Osteoblast (primary cell): Measurements from ENCODE around the gene TMEM108. TPM values are rescaled to one million over a fixed set of nuclear protein-coding genes. Genes with fewer than 3 reads are reported as not detected.
A peak's percentile ranks its signal among the peaks of the same experiment; 100 is the strongest.

Experiments used
- DNase-seq: peaks from one replicate; pipeline ENCODE4 v3.0.0; 2011; ENCODE audit warnings: low spot score, mixed read lengths; ENCODE audit not compliant: insufficient read length; ENCODE audit errors: missing footprints
- H2AFZ ChIP-seq: 2 replicates; pipeline ENCODE4 v1.6.0; 2011; ENCODE audit warnings: mild to moderate bottlenecking, low read length
- H3K27ac ChIP-seq: 2 replicates; pipeline ENCODE4 v1.5.1; 2011; ENCODE audit warnings: mild to moderate bottlenecking, low read depth, low read length, moderate library complexity
- H3K27me3 ChIP-seq: 2 replicates; pipeline ENCODE4 v1.6.0; 2012; ENCODE audit warnings: mild to moderate bottlenecking, control low read depth, inconsistent platforms, low read length, moderate library complexity; ENCODE audit not compliant: insufficient read depth
- H3K36me3 ChIP-seq: 2 replicates; pipeline ENCODE4 v1.5.1; 2011; ENCODE audit warnings: mild to moderate bottlenecking, low read length, control low read depth, moderate library complexity; ENCODE audit not compliant: insufficient read depth
- H3K4me1 ChIP-seq: 2 replicates; pipeline ENCODE4 v1.5.1; 2011; ENCODE audit warnings: mild to moderate bottlenecking, low read length, control low read depth, moderate library complexity; ENCODE audit not compliant: insufficient read depth
- H3K4me2 ChIP-seq: 2 replicates; pipeline ENCODE4 v1.6.0; 2011; ENCODE audit warnings: mild to moderate bottlenecking, low read length; ENCODE audit not compliant: insufficient read depth
- H3K4me3 ChIP-seq: fragments of 200-600 bp; sonication (generic); 3 replicates; pipeline ENCODE4 v1.5.1; 2012; ENCODE audit warnings: mild to moderate bottlenecking, low read length, inconsistent platforms; ENCODE audit not compliant: insufficient read depth
- H3K79me2 ChIP-seq: 2 replicates; pipeline ENCODE4 v1.6.0; 2012; ENCODE audit warnings: mild to moderate bottlenecking, low read length, control low read depth, inconsistent platforms; ENCODE audit not compliant: insufficient read depth
- H3K9me3 ChIP-seq: 2 replicates; pipeline ENCODE4 v1.5.1; 2011; ENCODE audit warnings: low read depth, low read length, control low read depth
- H4K20me1 ChIP-seq: 2 replicates; pipeline ENCODE4 v1.6.0; 2012; ENCODE audit warnings: mild to moderate bottlenecking, low read length, control low read depth; ENCODE audit not compliant: insufficient read depth
- total RNA-seq: library from RNA; depleted of rRNA; stranded (reverse); fragments of >200 nt; gene quantifications from 2 replicates; pipeline ENCODE4 v1.2.3, GENCODE V29; 2012
- TF ChIP-seq, protein P1 (sequence below): IDR thresholded peaks from 2 replicates; pipeline ENCODE4 v1.5.1; 2011; ENCODE audit warnings: mild to moderate bottlenecking, low read depth, low read length, moderate library complexity; ENCODE audit errors: extremely low read depth

The TMEM108 gene
- total RNA-seq, 1 donor, result 0.36 TPM

DNA sequence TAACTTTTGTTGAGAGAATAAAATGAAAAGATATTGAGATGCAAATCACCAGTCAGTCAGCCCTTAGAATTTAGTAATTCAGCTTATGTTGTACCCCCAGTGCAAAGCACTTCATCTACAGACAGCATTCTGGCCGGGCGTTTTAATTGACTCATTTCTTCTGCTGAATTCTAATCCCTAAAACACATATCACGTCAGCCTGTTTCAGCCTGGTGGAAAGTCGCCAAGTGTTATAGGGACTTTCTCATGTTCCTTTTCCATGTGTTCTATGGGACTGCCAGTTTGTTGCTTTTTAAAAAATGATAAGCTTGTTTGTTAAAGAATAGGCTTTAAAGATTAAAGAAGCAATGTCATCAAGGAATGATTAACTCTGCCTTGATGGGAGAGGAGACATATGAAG is 192.0 kb downstream of the TMEM108 start:
- Histone ChIP-seq H3K27ac (no peak overlapping the region), H3K27me3 (no peaks in the 10 kb centered on the region), H3K4me2 (no peak overlapping the region), H2AFZ (no peak overlapping the region), H3K4me1 (no peaks in the 10 kb centered on the region), H3K9me3 (no peaks in the 10 kb centered on the region), H3K36me3 (no peaks in the 10 kb centered on the region), H3K79me2 (no peaks in the 10 kb centered on the region), H3K4me3 (no peak overlapping the region), H4K20me1 (no peaks in the 10 kb centered on the region)
- TF ChIP-seq, protein P1, sequence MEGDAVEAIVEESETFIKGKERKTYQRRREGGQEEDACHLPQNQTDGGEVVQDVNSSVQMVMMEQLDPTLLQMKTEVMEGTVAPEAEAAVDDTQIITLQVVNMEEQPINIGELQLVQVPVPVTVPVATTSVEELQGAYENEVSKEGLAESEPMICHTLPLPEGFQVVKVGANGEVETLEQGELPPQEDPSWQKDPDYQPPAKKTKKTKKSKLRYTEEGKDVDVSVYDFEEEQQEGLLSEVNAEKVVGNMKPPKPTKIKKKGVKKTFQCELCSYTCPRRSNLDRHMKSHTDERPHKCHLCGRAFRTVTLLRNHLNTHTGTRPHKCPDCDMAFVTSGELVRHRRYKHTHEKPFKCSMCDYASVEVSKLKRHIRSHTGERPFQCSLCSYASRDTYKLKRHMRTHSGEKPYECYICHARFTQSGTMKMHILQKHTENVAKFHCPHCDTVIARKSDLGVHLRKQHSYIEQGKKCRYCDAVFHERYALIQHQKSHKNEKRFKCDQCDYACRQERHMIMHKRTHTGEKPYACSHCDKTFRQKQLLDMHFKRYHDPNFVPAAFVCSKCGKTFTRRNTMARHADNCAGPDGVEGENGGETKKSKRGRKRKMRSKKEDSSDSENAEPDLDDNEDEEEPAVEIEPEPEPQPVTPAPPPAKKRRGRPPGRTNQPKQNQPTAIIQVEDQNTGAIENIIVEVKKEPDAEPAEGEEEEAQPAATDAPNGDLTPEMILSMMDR, result no peak
- no peak for DNase-seq

DNA sequence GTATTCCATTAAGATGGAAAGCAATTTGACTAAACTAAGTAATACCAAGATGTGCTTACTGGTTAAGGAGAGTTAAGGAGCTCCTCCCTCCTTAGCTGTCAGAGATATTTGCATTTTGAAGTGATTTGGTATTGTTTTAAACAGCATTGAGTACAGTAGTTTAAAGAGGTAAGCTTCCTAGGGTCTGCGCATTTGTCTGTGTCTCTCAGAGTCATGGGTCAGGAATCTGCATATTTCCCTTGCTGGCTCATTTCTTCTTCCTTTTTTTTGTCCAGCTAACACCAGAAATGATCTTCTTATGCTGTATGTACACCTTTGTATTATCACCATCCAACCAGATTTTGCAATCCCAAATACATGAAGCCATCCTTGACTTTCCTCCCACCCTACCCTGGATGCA is 198.7 kb downstream of the TMEM108 start:
- TF ChIP-seq, protein P1, result no peak
- H3K79me2 ChIP-seq, result no peaks in the 10 kb centered on the region
- H3K36me3 ChIP-seq, result no peaks in the 10 kb centered on the region
- DNase-seq, result no peak
- H3K27ac ChIP-seq, result no peak overlapping the region
- H3K27me3 ChIP-seq, result no peaks in the 10 kb centered on the region
- H3K9me3 ChIP-seq, result no peaks in the 10 kb centered on the region
- H4K20me1 ChIP-seq, result no peaks in the 10 kb centered on the region
- H3K4me3 ChIP-seq, result no peak overlapping the region
- H3K4me1 ChIP-seq, result peaks cover 5% of the 10 kb centered on the region
- H3K4me2 ChIP-seq, result no peak overlapping the region
- H2AFZ ChIP-seq, result no peak overlapping the region

DNA sequence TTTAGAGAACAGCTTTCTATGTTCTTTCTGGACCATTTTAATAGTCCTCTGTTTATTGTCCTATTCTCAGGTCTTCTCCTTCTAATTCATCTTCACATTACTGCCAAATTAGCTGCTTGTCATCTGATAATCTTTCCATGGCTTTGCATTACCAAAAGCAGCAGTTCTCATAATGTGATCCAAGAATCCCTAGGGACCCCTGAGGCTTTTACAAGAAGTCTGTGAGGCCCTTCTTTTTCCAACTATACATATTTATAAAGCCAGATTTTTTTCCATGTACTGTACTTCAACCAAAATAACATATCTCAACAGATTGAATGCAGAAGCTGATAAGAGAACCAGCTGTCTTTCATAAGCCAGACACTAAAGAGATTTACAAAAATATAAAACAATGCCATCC is 199.2 kb downstream of the TMEM108 start:
- TF ChIP-seq, protein P1, result no peak
- no peaks in the 10 kb centered on the region for H3K79me2 ChIP-seq
- H3K27me3 ChIP-seq, result no peaks in the 10 kb centered on the region
- no peaks in the 10 kb centered on the region for H4K20me1 ChIP-seq
- H3K9me3 ChIP-seq, result no peaks in the 10 kb centered on the region
- no peak overlapping the region for H2AFZ ChIP-seq
- peaks cover 5% of the 10 kb centered on the region for H3K4me1 ChIP-seq
- H3K4me2 ChIP-seq, result no peak overlapping the region
- no peak overlapping the region for H3K27ac ChIP-seq
- DNase-seq, result no peak
- no peaks in the 10 kb centered on the region for H3K36me3 ChIP-seq
- H3K4me3 ChIP-seq, result no peak overlapping the region

DNA sequence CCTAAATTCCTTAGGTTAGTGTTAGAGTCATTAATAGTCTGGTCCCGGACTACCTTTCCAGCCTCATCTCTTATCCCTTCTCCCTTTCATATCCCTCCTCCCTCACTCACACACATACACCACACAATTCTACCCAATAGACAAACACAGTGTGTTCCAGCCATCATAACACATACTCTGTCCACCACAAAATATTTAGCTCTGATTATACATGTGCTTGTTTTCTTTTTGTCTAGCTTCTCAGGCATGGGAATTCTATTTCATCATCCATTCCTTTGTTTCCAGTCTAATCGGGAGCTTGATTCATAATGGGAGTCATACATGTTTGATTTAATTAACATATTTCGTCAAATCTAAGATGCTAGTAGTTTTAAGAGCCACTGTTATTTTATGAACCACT is 199.8 kb downstream of the TMEM108 start:
- DNase-seq, result peak; percentile 69
- no peak overlapping the region for H3K27ac ChIP-seq
- H3K4me2 ChIP-seq, result no peak overlapping the region
- no peaks in the 10 kb centered on the region for H3K27me3 ChIP-seq
- no peaks in the 10 kb centered on the region for H3K9me3 ChIP-seq
- TF ChIP-seq, protein P1, result no peak
- no peaks in the 10 kb centered on the region for H4K20me1 ChIP-seq
- H3K4me3 ChIP-seq, result no peak overlapping the region
- no peak overlapping the region for H2AFZ ChIP-seq
- peaks cover 5% of the 10 kb centered on the region for H3K4me1 ChIP-seq
- H3K79me2 ChIP-seq, result no peaks in the 10 kb centered on the region
- H3K36me3 ChIP-seq, result no peaks in the 10 kb centered on the region
